Measurements from ENCODE around the gene B3GALT2.

B3GALT2 gene

DNA sequence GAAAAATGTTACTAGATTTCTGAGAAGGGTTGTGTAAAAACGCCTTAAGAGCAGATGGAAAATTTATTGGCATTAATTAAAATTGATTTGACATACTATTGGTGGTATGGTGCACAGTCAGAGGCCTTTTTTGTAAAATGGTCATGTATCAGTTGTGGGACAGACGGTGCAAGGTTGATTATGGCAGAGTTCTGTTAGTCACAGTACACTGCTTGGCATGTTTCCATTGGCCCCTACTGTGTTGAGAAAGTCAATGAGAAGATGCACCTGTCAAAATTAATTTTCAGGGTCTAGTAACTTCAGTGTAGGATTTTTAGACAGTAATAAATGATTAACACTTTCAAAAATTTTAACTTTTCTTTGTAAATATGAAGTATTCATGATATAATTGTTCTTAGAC is 4.4 kb downstream of the B3GALT2 start:
- DNase-seq (ENCODE audit: low read depth): no peak

DNA sequence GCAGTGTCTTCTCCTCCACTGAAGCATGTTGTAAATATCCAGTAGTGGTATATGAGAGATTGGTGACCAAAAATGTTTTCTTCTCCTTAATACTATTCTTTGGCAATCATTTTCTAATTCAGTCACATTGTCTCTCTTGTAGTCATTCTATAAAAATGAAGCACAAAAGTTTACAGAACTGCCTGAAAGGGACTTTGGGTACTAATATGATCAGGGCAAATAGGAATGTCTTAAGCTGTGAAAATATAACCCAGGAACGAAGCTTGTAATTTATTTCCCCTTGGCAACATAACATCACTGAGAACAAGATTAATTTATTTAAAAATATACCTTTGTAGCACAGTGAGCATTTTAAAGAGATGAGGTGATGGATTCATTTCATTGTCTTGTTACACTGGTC is 4.9 kb downstream of the B3GALT2 start:
- DNase-seq (ENCODE audit: low read depth): no peak

DNA sequence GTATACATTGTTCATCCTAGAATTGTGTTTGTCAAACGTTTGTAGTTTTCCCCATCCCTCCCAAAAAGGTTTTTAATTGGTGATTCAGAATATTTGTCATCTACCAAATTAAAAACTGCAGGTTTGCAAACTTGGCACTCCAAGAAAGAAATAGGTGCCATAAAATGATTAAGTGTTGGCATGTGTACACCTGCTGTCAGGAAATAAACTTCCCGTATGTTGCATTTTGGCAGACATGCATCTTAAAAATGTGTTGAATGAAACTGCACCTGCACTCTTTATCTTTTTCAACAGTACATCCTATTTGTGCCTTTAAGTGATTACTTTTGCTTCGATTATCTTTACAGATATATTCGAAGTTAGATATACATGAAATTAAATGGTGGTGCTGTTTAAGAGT is 7.3 kb downstream of the B3GALT2 start:
- no peak for DNase-seq (ENCODE audit: low read depth)

DNA sequence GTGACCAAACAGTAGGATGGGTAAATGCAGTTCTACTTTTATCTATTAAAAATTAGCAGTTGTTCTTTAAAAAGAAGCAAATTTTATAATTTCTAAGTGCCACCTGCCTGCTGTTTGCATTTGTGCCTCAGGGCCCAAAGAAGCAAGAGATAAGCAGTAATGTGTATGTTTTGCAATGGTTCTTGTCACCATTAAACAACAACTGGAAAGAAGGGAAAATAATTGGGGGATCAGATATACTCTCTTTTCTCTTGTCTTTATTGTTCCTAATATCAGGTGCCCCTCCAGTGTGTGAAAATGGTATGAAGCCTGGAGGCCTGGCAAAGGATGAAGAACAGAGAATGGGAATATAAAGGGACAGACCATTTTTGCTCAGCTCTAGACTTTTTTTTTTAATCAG is 9.6 kb downstream of the B3GALT2 start:
- DNase-seq (ENCODE audit: low read depth): no peak

DNA sequence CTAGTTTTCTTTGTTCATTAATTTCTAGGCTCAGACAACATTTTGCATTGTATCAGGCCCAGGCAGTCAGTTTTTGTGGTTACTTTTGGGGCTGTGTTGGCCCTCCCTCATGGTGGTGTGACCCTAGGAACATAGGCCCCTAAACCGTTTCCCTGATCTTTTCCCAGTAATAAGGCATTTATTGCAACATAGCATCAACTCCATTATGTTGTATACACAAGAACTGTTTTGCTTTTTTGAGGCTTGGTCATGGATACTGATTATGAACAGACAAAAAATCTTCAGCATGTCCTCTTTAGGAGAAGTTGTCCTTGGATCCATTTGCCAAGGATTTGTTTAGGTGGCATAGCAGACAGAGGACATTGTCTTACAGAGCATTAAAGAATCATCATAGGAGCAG is 10.3 kb downstream of the B3GALT2 start:
- no peak for DNase-seq (ENCODE audit: low read depth)

DNA sequence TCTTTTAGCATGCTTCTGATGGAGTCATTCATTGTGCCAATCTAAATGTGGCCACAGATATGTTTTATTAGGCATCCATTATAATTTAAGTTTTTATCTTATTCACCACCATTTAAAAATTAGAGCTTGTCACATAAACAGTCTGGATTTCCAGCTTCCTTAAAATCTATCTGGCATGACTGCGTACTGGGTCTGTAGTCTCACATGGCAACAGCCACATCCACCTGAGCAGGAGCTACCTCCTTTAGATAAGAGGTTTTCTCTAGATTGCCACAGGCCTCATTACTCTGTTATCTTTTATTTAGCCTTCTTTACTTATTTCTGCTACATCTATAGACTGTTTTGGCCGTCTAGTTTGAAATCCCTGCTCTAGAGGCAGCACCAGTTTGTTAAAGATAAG is 29.1 kb downstream of the B3GALT2 start:
- DNase-seq (ENCODE audit: low read depth): no peak

DNA sequence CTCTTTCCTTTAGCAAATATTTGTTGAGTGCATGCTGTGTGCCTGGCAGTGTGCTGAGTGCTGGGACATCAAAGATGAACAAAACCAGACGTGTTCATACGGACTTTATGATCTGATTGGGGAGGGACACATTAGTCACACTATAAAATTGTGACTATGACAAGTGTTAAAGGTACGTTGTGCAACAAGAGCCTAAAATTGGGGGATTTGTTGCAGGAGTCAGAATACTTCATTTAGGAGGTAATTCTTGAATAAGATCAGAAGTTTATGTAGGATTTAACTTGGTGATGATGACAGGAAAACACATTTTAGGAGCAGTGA is 29.6 kb downstream of the B3GALT2 start:
- DNase-seq (ENCODE audit: low read depth): no peak

DNA sequence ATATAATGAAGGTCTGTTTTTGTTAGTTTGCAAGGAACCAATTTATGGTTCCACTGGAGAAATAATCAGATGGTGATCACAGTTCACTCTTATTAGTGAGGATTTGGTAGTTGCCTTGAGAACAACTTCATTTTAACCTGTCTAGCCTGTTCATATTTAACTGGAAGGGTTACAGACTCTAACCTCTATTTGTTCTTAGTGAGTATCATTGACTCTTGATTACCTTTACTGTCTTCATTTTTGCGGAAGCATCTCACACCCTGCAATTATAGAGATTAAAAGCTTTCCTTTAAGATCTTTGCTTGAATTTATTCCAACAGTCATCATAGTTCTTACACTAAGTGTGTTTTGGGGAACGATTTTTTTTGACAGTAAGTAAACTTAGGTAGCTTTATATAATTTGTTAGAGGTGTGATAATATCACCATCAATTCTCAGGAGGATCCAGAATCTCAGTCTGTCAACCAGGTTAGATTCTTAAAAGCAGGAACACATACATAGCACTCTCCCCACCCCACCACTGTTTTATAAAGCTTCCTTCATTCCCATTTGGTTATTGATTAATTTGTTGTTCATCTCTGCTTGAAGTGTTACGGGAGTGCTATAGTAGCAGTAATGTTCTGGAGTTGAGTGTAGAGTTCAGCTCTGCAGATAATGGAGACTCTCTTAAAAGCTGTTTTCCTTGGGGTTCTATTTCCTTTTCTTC is 30.1 kb downstream of the B3GALT2 start:
- DNase-seq (ENCODE audit: low read depth): no peak

DNA sequence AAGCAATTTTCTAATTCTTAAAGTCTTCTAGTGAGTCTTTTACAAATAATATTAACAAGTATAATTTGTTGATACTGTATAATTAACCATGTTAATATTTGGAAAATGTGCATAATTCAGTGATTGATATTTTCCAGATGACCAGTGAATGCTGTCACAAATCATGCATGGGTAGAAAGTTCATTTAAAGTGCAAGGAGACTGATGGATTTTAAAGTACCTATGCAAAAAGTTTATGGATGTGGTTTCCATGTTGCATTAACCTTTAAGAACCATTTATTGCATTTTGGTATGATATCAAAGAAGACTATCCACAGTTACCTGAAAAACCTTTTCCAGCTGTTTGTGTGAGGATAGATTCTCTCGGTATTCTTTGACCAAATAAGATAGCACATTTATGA is 41.4 kb downstream of the B3GALT2 start:
- DNase-seq (ENCODE audit: low read depth): no peak

DNA sequence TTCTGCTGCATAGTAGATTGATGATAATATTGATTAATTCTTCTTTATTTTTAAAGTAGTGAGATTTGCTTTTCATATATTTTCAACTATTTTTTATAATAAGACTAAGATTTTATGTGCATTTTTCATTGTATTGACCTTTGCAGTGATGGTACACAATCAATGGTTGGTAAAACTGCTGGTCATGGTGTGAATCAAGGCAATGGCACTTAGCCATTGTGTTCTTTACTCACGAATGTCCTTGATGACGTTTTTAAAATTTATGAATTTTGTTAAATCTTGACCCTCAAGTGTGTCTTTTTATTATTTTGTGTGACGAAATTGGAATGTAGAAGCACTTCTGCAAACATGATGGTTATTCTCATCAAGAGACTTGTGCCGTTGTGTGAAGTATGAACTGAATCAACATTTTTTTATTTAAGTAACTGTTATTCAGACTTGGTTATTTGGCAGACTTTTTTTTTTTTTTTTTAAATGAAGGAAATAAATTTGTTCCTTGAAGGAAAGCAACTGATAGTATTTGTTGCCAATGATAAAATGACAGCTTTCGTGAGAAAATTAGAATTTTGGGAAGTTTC is 42.0 kb downstream of the B3GALT2 start:
- DNase-seq (ENCODE audit: low read depth): no peak

DNA sequence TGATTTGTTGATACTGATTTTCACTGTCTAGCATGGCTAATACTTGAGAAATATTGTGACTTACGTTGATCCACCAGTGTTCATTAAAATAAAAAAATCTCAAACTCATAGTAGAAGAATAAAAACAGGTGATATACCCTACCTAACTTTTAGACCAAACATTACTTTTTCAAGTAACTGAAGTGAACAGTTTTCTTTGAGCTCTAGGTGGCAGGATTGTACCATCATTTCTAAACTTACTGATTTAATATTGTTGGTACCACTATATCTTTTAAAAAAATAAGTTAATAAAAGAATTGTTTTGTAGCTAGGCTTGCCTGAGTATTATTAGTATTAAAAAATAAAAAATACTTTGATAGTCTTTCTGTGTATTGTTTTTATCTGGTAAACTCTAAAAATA is 43.1 kb downstream of the B3GALT2 start:
- no peak for DNase-seq (ENCODE audit: low read depth)

DNA sequence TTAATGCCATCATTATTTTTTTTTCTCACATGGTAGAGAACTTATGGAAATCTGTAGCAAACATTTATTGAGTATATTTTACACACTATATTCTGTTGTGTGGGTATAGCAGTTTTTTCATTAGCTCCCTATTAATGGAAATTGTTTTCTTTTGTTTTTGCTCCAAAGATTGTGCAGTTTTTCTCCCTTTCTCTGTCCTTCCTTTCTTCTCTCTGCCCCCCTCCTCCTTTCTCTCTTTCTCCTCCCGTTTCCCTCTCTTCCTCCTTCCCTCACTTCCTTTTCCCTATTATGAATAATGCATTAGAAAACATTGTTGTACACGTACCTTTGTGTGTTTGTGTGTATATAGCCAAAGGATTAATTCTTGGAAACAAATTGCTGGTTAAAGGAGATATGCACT is 44.0 kb downstream of the B3GALT2 start:
- DNase-seq (ENCODE audit: low read depth): no peak

DNA sequence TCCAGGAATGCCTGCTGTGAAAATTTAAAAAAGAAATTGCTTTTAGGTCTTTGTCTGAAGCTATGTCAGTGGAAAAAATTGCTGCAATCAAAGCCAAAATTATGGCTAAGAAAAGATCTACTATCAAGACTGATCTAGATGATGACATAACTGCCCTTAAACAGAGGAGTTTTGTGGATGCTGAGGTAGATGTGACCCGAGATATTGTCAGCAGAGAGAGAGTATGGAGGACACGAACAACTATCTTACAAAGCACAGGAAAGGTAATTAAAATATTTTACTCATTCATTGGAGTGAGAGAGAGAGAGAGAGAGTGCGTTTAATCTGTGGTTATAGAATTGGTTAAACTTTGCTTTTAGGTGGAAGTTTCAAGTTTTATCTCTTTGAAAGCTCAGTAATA is 44.6 kb downstream of the B3GALT2 start:
- DNase-seq (ENCODE audit: low read depth): no peak

DNA sequence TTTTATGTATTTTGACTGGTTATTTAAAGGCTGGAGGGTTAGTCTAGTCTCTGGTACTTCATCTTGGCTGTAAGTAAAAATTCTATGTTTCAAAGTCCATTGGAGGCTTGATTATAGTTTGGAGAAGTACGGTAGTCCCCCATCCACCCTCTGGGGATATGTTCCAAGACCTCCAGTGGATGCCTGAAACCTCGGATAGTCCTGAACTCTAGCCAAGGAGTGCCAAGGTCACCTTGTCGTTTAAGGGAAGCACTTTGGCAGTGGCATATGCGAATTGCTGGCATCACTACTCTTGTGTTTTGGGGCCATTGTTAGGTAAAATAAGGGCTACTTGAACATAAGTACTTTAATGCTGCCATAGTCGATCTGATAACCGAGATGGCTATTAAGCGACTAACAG is 46.2 kb downstream of the B3GALT2 start:
- no peak for DNase-seq (ENCODE audit: low read depth)

DNA sequence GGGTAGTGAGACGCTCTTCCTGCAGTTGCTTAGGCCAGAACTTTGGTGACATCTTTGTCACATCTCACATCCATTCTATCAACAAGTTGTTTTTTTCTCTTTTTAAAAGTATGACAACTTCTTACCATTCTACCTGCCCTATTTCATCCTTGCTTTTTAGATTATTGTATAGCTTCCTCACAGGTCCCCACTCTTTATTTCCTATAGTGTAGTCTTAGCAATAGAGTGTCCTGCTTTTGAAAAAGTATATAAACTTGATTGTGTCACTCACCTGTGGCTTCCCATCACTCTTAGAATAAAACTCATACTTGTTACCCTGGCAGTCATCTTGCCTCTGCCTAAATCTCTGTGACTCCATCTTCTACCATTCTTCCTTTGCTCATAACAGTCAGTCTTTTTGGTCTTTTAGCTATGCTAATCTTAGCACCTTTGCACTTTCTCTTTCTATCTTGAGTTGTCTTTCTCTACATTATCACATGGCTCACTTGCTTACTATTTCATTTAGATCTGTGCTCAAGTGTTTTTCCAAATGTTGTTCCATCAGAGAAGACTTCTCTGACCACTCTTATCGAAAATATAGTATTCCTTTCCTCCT is 55.0 kb downstream of the B3GALT2 start:
- no peak for DNase-seq (ENCODE audit: low read depth)

All from activated T-cell treated with anti-CD3 and anti-CD28 coated beads for 1 hour (primary cell).